Loucy (cell line): ENCODE data around the gene AP1G2.

Source experiments
- H2AFZ ChIP-seq: fragments of 200-600 bp; sonication (generic); 2 replicates; pipeline ENCODE4 v1.6.0; 2016; ENCODE audit warnings: antibody characterized with exemption, mild to moderate bottlenecking, low read length, moderate library complexity
- H3F3A ChIP-seq: fragments of 200-600 bp; 2 replicates; pipeline ENCODE4 v1.6.0; 2016; ENCODE audit warnings: antibody characterized with exemption, low read depth, mild to moderate bottlenecking
- H3K27me3 ChIP-seq: fragments of 200-600 bp; sonication (generic); 2 replicates; pipeline ENCODE4 v1.6.1; 2014; ENCODE audit warnings: low read length, mild to moderate bottlenecking; ENCODE audit not compliant: insufficient read depth, poor library complexity, severe bottlenecking
- H3K36me3 ChIP-seq: fragments of 200-600 bp; sonication (generic); 2 replicates; pipeline ENCODE4 v1.6.1; 2016; ENCODE audit warnings: low read length; ENCODE audit not compliant: insufficient read depth
- H3K4me1 ChIP-seq: fragments of 200-600 bp; sonication (generic); 2 replicates; pipeline ENCODE4 v1.5.1; 2014; ENCODE audit warnings: low read length, mild to moderate bottlenecking; ENCODE audit not compliant: insufficient read depth, poor library complexity, severe bottlenecking
- H3K4me2 ChIP-seq: fragments of 200-600 bp; sonication (generic); 2 replicates; pipeline ENCODE4 v1.6.0; 2014; ENCODE audit warnings: antibody characterized with exemption, low read length, low read depth, mild to moderate bottlenecking; ENCODE audit not compliant: poor library complexity, severe bottlenecking
- H3K4me3 ChIP-seq: fragments of 200-600 bp; sonication (generic); 2 replicates; pipeline ENCODE4 v1.5.1; 2014; ENCODE audit warnings: low read length, mild to moderate bottlenecking, mixed read lengths; ENCODE audit not compliant: poor library complexity, severe bottlenecking
- H3K79me2 ChIP-seq: fragments of 200-600 bp; sonication (generic); 2 replicates; pipeline ENCODE4 v1.6.1; 2014; ENCODE audit warnings: low read length; ENCODE audit not compliant: insufficient read depth
- H3K9ac ChIP-seq: fragments of 200-600 bp; sonication (generic); 2 replicates; pipeline ENCODE4 v1.6.0; 2014; ENCODE audit warnings: mild to moderate bottlenecking, low read depth, low read length, moderate library complexity; ENCODE audit not compliant: poor library complexity, severe bottlenecking
- H3K9me2 ChIP-seq: fragments of 200-600 bp; sonication (generic); replicated peaks from 2 replicates; pipeline ENCODE4 v1.6.1; 2016; ENCODE audit warnings: low read depth, low read length, mixed read lengths
- H3K9me3 ChIP-seq: fragments of 200-600 bp; sonication (generic); 2 replicates; pipeline ENCODE4 v1.6.1; 2014; ENCODE audit warnings: mild to moderate bottlenecking, antibody characterized with exemption, low read length, low read depth; ENCODE audit not compliant: insufficient read depth
- H4K20me1 ChIP-seq: fragments of 200-600 bp; sonication (generic); 2 replicates; pipeline ENCODE4 v1.6.0; 2014; ENCODE audit warnings: antibody characterized with exemption, low read length, mild to moderate bottlenecking; ENCODE audit not compliant: insufficient read depth, poor library complexity, severe bottlenecking
- EZH2phosphoT487 ChIP-seq: fragments of 200-600 bp; IDR thresholded peaks from 2 replicates; pipeline ENCODE4 v1.6.1; 2018; ENCODE audit warnings: antibody characterized with exemption, mild to moderate bottlenecking, moderate library complexity, borderline replicate concordance
- TF ChIP-seq, protein P1 (sequence below): fragments of 200-600 bp; sonication (generic); conservative IDR thresholded peaks from 2 replicates; pipeline ENCODE4 v1.5.1; 2014; ENCODE audit warnings: mild to moderate bottlenecking, antibody characterized with exemption, low read length

The AP1G2 gene

DNA sequence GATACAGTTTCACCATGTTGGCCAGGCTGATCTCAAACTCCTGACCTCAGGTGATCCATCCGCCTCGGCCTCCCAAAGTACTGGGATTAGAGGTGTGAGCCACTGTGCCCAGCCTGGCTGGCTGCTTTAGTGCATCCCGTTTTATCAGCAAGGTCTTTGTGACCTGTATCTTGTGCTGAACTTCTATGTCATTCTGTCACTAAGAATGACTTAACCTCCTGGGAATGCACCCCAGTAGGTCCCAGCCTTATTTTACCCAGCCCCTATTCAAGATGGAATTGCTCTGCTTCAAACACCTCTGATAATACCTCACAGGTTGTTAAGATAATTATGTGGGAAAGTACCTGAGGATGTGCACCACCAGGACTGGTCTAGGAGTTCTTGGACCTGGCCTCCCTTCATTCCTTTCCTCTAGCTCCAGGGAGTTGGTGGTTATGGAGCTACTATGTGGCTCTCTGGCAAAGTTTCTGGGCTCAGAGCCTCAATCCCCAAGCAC, 37.1 kb upstream of the AP1G2 start:
- Histone ChIP-seq H4K20me1 (no peaks in the 10 kb centered on the region), H3F3A (no peaks in the 10 kb centered on the region), H3K4me2 (no peak overlapping the region), H2AFZ (no peak overlapping the region), H3K9ac (no peak overlapping the region), H3K27me3 (no peaks in the 10 kb centered on the region), H3K79me2 (no peaks in the 10 kb centered on the region), H3K9me3 (no peaks in the 10 kb centered on the region), H3K36me3 (no peaks in the 10 kb centered on the region), H3K9me2 (no peaks in the 10 kb centered on the region), H3K4me3 (no peak overlapping the region), H3K4me1 (peaks cover 19% of the 10 kb centered on the region)
- TF ChIP-seq, protein P1, sequence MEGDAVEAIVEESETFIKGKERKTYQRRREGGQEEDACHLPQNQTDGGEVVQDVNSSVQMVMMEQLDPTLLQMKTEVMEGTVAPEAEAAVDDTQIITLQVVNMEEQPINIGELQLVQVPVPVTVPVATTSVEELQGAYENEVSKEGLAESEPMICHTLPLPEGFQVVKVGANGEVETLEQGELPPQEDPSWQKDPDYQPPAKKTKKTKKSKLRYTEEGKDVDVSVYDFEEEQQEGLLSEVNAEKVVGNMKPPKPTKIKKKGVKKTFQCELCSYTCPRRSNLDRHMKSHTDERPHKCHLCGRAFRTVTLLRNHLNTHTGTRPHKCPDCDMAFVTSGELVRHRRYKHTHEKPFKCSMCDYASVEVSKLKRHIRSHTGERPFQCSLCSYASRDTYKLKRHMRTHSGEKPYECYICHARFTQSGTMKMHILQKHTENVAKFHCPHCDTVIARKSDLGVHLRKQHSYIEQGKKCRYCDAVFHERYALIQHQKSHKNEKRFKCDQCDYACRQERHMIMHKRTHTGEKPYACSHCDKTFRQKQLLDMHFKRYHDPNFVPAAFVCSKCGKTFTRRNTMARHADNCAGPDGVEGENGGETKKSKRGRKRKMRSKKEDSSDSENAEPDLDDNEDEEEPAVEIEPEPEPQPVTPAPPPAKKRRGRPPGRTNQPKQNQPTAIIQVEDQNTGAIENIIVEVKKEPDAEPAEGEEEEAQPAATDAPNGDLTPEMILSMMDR: no peak
- TF ChIP-seq EZH2phosphoT487: no peak

DNA sequence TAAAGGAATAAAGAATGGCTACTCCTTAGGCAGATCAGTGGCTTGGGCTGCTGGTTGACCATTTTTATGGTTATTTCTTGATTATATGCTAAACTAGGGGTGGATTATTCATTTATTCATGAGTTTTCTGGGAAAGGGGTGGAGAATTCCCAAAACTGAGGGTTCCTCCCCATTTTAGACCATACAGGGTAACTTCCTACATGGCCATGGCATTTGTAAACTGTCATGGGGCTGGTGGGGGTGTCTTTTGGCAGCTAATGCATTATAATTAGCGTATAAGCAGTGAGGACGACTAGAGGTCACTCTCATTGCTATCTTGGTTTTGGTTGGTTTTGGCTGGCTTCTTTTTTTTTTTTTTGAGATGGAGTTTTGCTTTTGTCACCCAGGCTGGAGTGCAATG, 36.6 kb upstream of the AP1G2 start:
- Histone ChIP-seq H3K9me3 (no peaks in the 10 kb centered on the region), H3K4me2 (no peak overlapping the region)
- TF ChIP-seq, protein P1: no peak
- TF ChIP-seq EZH2phosphoT487: no peak

DNA sequence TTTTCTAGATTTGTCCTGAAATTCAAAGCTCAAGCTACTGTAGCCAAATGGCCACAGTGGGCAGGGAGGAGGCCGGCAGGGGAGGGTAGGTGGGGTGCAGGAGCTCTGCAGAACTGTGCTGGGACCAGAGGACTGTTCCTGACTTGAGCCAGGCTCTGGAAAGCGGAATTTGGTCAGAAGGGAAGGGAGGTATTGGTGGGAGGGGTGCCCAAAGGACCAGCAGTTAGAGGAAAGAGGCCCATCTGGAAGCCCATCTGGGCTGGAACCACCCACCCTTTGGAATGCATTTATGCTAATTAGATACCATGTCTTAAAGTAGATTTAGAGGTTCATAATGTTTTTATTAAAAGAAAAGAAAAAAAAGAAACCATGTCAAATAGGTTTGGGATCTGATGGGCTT, 35.5 kb upstream of the AP1G2 start:
- TF ChIP-seq EZH2phosphoT487: no peak
- TF ChIP-seq, protein P1: no peak
- Histone ChIP-seq H3K4me3 (no peak overlapping the region), H3K9me2 (no peaks in the 10 kb centered on the region), H3K9ac (no peak overlapping the region), H3K36me3 (no peaks in the 10 kb centered on the region), H4K20me1 (no peaks in the 10 kb centered on the region), H3K4me2 (no peak overlapping the region), H3K27me3 (no peaks in the 10 kb centered on the region), H2AFZ (no peak overlapping the region), H3K4me1 (peaks cover 15% of the 10 kb centered on the region), H3K9me3 (no peaks in the 10 kb centered on the region), H3K79me2 (no peaks in the 10 kb centered on the region), H3F3A (no peaks in the 10 kb centered on the region)

More for the DNA sequence above, 36.6 kb upstream of the AP1G2 start:
- Histone ChIP-seq H3K27me3 (no peaks in the 10 kb centered on the region), H3F3A (no peaks in the 10 kb centered on the region), H3K79me2 (no peaks in the 10 kb centered on the region), H3K4me1 (peaks cover 15% of the 10 kb centered on the region), H4K20me1 (no peaks in the 10 kb centered on the region), H3K4me3 (no peak overlapping the region), H2AFZ (no peak overlapping the region), H3K9ac (no peak overlapping the region), H3K36me3 (no peaks in the 10 kb centered on the region), H3K9me2 (no peaks in the 10 kb centered on the region)
